Activated T-cell treated with anti-CD3 and anti-CD28 coated beads, Interleukin-2, amount 50 U/mL, for 1 hour (primary cell): ENCODE data around the gene INHBB.
"Not testable (repeated sequence)": the region's sequence is repeated elsewhere in the genome, so short reads cannot be mapped to it uniquely, and the experiment has no call there.

ENCODE experiments used
- DNase-seq: peaks from one replicate; pipeline ENCODE4 v3.0.0-alpha.2; 2020

INHBB gene

DNA sequence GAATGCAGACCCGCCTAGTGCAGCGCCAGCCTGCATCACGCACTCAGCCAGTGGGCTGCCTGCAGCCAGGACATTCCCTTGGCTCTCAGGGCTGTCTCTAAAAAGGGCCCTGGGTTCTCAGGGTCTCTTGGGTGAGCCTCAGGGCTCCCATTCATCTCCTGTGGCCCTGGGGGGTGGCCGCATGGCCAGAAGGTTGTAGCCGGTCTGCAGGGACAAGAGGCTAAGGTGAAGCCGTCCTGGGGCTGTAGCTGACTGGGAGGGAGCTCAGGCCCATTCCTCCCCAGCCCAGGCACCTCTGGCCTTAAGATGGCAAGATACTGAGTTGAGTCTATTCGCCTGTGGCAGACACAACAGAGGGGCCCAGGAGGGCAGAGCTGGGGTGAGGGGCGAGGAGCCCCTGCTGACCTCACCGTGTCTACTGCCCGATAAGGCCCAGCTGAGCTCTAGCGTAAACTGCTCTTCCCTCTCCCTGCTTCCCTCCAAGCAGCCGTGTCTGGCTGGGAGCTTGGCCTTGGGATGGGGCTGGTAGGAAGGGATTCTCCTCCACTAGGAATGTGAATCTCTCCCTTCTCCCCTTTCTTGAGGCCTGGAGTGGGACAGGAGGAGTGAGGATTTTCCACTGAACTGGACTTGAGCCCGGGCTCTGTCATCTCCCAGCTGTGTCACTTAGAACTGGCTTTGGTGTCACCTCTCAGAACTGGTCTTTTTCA lies 37.9 kb downstream of the INHBB start:
- no peak for DNase-seq

DNA sequence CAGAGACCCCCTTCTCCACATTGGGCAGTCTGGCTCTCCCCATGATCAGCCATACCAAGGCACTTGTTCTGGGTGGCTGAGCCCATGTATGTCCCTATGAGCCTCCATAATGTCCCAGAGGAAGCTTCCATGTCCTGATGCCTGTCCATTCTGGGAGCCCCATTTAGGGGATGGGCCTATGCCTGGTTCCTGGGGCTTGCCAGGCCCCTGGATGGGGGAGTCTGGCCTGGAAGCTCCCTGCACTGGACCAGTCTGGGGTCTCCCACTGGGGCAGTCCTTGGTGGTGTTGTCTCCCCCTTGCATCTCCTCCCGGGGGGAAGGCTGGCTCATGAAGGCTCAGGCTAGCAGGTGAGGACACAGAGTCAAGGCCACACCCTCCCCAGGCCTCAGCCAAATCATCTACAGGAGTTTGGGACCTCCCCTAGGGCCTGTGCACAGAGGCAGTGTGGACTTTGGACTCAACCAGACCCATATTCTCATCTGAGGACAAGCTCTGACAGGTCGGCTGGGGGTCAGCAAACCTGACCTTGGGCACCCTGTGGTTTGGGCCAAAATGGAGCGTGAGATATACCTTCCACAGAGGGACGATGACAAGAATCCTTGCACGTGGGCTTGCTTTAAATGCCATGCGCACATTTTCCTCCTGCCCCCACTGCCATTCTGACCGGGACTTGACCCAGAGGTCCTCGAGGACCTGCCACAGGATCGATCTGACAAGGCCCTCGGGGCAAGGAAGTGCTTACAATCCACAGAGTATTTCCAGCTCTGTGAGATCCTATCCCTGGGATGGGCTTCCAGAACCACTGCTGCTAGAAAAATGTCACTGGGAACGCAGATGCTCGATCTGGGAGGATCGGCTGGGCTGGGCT lies 38.8 kb downstream of the INHBB start:
- DNase-seq: no peak

DNA sequence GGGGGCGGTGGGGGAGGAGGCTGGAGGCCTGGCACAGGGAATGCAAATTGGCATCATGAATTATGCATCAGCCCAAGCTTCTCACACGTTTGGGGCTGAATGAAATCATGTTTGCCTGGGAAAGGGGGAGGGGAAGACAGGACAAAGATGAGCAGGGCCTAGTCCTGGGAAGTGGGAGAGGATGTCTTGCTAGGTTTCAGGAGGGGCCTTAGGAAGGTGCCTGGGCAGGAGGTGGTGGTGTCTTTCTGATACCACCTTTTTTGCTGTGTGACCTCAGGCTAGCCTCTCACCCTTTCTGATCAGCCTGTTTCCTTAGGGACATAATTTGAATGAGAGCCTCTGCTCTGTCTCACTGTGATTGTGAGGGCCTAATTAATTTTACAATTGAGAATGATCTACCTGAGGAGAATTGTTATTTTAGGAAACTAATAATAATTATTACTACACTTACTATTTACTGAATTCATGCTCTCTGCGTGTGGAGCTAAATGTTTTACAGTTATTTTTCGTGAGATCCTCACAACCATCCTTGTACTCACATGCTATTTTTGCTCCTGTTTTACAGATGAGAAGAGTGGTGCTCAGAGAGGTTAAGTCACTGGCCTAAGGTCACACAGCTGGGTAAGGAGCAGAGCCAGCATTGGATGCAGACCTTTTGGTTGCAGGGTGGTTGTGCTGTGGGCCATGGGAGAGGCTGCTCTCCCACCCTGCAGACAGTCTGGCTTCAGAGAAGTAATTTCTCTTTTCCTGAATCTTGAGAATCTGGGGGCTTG lies 39.6 kb downstream of the INHBB start:
- no peak for DNase-seq

DNA sequence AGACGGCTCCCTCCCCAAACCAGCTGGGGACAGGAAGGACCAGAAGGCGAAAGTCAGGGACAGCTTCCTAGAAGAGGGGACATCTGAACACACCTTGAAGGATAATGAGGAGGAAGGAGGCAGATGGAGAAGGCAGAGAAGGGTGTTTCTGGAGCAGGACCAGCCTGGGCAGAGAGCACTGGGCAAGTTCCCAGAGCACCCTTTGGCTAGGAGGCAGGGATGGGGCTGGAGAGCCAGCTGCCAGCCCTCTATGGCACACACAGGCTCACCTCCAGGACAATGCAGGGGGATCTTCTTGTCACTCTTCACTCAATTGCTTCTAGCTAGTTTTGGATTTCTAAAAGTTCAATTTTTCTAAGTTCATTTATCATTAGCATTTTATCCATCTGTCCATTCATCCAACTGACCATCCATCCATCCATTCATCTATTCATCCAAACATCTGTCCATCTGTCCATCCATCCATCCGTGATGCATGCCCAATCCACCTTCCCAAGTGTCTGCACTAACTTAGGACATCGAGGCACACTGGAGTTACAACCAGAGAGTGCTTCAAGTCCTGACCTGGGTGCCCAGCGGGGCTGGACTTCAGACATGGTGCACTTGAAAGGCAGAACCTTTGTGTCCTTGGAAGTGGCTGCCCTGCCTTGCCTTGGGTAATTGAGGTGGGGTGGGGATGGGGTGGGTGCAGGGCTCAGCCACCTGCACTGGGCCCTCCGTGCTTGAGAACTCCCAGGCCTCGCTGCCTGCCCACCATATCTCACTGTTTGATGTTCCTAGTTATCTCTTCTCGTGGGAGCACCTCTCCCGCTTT lies 42.5 kb downstream of the INHBB start:
- peak; percentile 4 for DNase-seq

DNA sequence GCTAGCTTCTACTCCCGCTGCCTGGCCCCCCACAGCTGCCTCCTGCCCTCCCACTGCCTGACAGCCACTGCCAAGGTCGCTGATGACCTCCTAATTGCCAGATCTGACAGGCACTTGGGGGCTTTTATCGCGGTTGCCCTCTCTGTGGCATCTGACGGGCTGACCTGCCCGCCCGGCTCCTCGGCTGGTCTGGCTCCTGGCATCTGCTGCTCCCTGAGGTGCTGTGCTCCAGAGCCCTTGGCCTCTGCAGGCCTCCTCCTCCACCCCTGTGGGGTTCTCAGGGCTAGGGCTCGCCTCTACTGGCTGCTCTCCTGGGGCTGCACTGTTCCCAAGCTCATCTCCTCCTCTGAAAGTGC lies 43.1 kb downstream of the INHBB start:
- DNase-seq: no peak

DNA sequence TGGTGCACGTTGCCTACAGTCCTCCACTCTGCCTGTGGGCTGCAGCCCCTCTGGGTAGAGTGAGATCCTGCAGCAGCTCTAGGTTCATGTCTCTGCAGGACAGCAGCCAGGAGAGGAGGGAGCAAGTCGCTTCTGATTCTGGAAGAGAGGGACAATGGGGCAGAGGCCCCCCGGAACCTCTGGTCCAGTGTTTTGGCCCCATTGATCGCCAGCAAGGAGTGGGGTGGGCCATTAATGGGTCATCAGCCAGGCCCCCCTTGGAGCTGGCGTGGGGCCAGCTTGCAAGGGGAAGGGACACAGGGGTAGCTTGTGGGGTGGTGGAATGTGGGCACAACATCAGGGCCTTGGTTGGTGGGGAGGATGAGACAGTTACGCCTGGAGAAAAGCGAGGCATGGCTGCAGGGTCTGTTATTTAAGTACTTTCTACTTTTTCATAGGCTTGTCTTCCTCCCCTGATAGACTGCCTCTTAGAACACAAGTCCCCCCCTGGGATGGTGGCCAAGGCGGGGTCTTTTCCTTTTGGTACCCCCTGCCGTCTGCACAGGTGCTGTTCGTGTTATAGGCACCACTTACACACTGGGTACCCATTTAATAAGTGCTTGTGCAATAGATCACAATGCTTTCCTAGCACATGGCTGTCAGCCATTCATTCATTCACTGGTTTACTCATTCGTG lies 44.6 kb downstream of the INHBB start:
- peak; percentile 4 for DNase-seq

DNA sequence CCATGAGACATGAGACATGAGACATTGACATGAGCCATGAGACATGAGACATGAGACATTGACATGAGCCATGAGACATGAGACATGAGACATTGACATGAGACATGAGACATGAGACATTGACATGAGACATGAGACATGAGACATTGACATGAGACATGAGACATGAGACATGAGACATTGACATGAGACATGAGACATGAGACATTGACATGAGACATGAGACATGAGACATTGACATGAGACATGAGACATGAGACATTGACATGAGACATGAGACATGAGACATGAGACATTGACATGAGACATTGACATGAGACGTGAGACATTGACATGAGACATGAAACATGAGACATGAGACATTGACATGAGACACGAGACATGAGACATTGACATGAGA lies 45.4 kb downstream of the INHBB start:
- not testable (repeated sequence) for DNase-seq

DNA sequence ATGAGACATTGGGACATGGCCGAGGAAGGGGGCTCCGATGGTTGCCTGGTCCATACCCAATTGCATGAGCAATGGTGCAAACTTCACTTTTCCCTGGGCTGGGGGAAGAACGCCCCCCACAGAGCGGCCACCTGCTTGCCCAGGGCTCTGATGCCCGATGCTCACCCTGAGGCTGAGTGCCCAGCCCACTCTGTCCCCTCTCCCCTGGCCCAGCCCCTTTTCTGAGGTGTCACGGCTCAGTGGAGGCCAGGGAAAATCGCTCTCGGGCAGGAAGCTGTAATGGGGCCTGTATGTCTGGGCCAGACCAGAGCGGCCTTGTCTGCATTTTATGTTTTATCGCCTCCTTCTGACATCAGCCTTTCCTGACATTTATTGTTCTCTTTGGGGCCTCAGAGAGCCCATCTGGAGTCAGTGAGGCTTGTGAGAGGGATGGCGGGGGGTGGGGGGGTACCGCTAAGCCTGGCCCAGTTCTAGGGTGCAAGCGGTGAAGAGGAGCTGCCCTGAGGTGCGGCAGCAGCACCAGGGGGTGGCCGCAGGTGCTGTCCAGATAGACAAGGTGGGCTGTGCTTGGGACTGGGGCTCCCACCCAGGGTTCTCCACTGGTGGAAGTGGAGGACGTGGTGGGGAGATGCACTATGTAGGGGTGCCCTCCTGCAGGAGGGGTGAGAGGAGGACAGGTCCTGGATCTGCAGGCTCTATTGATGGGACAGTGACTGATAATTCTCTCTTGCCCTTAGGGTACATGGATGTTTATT lies 46.2 kb downstream of the INHBB start:
- DNase-seq: peak; percentile 2

DNA sequence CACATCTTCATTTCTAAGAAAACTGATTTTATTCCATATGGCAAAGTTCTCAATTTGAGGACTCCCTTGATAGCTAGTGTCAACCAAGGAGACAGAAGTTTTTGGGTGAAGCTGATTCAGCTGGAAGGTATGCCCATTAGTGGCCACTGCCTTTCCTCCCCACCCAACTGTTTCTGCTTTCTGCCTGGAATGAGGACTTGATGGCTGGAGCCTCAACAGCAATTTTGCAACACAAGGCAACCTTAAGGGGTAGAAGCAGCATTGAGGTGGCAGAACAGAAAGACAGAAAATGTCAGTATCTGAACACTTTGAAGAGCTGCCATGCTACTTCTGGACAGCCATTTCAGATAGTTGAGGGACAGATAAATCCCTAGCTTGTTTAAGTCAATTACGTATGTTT lies 47.0 kb downstream of the INHBB start:
- no peak for DNase-seq

DNA sequence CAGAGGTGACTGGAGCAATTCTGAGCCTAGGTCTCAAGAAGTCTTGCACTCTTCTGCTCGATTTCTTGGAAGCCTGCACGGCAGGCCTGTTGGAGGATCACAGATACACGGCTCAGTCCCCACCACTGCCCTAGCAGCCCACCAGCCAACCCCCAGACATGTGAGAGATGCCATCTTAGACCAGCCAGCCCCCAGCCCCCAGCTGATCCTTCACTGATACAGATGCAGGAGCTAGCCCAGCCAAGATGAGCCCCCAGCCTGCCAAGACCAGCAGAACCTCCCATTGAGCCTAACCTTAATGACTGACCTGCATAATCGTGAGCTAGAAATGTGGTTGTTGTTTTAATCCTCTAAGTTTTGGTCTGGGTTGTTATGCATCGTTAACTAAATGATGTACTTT lies 47.5 kb downstream of the INHBB start:
- peak; percentile 2 for DNase-seq

DNA sequence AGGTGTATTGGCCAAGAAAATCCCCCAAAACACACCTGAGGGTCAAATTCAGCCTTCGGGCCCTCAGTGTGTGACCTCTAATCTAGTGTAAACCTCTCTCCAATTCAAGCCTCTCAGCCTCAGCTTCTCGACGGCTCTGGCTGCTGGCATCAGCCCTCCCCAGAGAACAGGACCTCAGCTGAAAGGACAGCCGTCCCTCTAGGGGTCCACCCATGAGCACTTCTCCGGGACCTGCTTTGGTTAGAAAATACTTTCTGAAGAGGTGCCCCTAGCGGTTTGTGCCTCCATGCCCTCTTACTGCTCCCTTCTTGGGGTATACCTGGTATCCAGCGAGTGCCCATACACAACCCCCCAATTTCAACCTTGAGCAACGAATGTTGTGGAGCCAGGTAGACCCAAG lies 48.8 kb downstream of the INHBB start:
- DNase-seq: no peak

DNA sequence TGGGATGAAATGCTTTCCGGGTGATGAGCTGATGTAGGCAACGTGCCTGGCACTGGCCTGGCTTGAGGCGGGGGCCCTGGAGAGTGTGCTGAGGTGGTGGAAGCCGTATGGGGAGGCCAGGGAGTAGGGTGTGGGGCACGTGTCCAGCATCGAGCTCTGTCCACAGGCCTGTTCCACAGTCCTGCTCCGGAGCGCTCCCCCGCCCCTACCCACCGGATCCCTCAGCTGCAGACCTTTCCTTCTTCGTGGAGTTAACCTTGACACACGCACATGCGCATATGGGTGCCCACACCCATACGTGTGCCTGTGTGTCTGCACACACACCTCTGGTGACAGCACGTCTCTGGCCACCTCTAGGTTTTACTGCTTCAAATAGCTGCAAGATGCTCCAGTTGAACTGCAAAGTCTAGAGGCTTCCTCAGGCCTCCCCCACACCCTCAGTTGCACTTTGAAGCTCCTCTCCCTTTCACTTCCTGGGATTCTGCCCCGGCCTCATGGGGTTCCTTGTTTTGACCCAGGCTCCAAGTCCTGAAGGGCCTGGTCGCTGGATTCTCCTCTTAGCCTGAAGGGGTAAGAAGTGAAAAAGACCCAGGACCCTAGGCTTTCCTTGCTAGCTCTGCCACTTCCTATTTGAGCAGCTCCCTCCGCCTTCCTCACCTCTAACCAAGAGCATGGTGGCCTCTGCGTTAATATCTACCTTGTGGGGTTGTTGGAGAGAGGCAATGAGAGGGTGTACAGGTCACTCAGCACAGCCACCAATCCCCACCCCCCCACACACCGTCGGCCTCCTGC lies 49.5 kb downstream of the INHBB start:
- no peak for DNase-seq

DNA sequence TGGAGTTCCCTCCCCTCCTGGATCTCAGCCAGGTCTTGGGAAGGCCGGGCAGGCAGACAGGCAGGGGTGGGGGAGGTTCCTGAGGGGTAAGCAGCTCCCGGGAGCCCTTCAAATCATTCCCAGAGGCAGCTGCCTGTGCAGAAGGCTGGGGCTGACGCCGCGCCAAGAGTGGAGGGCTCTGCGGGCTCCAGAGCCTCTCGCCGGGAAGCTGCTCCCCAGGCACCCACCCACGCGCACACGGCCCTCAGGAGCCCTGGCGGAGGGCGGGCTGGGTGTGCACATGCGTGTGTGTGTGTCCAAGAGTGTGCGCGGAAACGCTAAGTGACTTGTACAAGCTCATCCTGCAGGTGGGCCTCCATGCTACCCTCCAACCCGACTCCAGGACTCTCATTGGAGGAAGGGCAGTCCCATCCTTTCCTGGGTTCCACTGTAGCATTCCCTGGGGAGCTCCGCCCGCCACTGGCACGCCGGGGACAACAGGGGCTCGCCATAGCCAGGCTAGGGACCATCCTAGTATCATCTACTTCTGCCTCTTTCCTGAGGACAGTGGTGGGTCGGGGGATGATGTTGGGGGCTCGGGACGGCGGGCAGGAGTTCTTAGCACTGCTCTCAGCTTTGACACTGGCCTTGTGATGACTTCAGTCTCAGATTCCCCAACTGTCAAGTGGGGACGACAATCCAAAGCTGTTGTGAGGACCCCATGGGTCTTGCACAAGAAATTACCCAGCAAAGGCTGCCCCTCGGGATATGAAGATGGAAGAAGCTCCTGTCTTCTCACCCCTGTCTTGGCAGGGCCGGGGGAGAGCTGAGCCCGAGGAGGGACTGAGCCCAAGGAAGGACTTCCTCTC lies 50.3 kb downstream of the INHBB start:
- peak; percentile 3 for DNase-seq

DNA sequence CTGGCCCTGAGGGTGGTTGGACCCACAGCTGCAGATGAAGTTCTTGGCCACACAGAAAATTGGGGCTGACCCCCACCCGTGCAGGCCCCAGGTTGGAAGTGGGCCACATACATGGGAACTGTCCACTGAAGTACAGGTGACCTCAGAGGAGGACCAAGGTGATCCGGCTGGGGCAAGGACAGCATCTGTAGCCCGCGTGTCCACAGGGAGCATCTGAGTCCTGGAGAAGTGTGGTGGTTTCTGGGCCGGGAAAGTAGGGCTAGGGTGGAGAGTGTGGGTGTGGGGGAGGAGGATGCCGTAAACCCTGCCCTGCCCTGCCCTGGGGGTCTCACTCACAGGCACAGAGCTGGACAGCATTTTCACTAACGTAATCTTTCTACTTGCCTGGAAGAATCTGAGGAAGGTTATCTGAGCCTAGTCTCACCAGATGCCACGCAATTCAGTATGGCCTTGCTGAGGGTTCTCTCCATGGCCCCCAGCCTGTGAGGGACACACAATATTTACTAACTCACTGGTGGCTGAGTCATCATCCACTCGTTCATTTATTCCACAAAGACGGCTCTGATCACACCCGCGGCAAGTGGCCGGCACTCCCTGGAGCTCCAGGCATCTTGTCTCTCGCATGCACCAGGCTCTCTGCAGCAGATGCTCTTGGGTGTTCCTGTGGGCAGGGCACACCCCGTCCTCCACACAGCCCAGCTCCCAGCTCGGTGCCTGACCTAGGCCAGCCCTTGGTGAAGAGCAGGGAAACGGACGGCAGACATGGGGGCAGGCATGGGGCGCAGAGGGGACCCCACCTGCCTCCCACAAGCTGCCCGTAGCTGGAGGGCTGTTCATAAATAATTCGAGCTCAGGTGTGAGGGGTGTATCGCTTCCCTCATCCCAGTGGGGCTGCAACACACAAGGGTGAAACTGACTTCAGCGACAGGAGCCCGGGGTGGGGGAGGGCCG lies 51.2 kb downstream of the INHBB start:
- DNase-seq: peak; percentile 2

DNA sequence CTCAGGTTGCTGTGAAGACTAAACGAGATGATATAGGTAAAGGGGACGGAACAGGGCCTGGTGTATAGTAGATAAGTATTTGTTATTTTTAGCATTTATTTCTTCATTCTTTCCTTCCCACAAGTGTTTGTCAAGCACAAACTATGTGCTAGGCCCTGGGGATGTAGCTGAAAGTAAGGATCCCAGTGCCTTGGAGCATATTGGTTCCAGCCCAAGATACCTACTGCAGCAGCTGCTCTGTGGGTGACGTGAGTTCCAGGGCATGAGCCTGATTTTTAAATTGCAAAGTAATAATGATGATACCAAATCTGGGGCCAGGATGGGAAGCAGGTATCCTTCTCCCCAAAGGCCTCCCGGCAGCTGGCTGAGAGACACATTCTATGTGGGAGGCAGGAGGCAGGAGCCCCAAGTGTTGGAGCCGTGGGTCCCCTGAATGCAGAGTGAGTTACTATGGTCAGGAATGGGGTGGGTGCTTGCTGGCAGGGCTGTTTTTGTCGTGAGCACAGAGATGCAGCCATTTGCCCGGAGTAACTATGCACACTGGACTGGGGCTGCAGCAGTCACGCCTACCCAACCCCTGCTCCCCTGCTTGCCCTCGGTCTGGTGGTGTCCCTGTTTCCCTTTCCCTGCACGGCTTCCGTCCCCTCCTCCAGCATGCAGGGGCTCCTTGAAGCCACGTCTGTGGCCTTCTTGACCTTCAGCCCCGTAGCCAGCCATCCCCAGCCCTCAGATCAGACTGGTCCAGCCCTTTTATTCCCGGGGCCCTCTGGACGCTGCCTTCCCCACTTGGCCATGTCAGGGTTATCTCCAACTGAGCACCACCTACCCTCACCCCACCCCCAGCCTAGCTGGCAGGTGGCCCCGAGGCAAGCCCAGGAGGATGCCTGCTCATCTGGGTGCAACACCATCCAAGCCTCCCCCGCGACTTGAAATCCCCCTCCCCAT lies 52.4 kb downstream of the INHBB start:
- peak; percentile 5 for DNase-seq

DNA sequence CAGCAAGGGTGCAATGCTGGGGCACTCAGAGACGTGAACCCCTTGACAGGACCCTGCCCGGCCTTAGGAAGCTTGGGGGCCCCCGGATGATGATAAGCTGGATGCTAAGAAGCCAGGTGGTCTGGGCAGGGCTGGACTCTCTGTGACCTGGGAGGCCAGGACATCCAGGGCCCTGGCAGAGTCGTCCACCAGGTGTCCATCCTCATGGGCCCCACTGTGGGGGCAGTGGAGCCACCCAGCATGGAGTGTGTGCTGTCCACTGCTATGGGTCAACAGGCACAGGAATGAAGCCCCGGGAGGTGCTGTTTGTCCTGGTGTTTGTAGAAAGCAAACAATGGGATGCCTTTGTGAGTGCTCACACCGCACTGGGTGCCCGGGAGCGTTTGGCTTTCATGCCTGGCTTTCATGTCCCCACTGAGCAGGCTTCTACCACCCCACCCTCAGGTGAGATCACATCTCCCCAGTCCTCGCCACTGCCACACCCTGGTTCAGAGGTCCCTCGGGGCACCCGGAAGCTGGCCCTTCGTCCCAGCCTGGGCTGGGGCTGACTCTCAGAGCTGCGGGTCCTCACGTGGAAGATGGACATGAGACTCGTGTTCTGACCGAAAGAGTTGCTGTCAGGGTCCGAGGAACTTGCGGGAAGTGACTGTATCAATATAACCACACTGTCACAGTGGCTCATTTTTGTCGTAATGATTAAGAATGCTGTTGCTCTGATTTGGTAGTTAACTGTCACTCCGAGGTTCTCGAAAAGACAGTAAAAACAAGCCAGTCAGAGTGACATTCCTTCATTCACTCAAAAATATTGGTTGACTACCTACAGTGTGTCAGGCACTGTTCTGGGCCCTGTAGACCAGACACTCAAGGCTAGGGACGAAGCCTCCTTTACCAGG lies 53.3 kb downstream of the INHBB start:
- DNase-seq: peak; percentile 9
